Psoas muscle (tissue), 8 donors: Measurements from ENCODE around the gene CTIF. TPM values are rescaled to one million over a fixed set of nuclear protein-coding genes. Genes with fewer than 3 reads are reported as not detected.

ENCODE experiments used
- ATAC-seq, 4 donors: fragments of 200-7000 bp; cut with Tn5 transposase; one replicate each; pipeline ENCODE4 v1.9.1; 2020; ENCODE audit warnings: moderate library complexity in 3 of 4, mild to moderate bottlenecking in 2 of 4
- DNase-seq, 2 donors: peaks; one replicate each; pipeline ENCODE4 v3.0.0-alpha.2; 2020
- H3K27ac ChIP-seq: fragments of 200-600 bp; one replicate; pipeline ENCODE4 v1.8.0; 2022
- H3K27me3 ChIP-seq, 3 donors: fragments of 200-600 bp in 1 of 3; one replicate each; pipeline versions ENCODE4 v1.6.1 to v1.8.0; 2013 to 2022; ENCODE audit warnings: low read length in 2 of 3, mild to moderate bottlenecking in 2 of 3, moderate library complexity in 1 of 3; ENCODE audit not compliant: insufficient read depth in 3 of 3
- H3K36me3 ChIP-seq, 2 donors: fragments of 200-600 bp in 1 of 2; one replicate each; pipeline versions ENCODE4 v1.6.1 to v1.8.0; 2013 to 2022; ENCODE audit warnings: low read depth in 1 of 2, mild to moderate bottlenecking in 1 of 2, moderate library complexity in 1 of 2; ENCODE audit not compliant: insufficient read depth in 1 of 2
- H3K4me1 ChIP-seq: fragments of 200-600 bp; one replicate; pipeline ENCODE4 v1.8.0; 2022
- H3K4me3 ChIP-seq: fragments of 200-600 bp; one replicate; pipeline ENCODE4 v1.8.0; 2022; ENCODE audit warnings: mild to moderate bottlenecking
- H3K9me3 ChIP-seq: fragments of 200-600 bp; one replicate; pipeline ENCODE4 v1.8.0; 2022
- CTCF ChIP-seq: fragments of 200-600 bp; IDR thresholded peaks from one replicate; pipeline ENCODE4 v1.8.0; 2022; ENCODE audit warnings: antibody characterized with exemption
- WGBS, 3 donors: extraction: QIAGEN DNeasy Blood & Tissue Kit; methylation state at CpG; one replicate each; pipeline versions ENCODE4 v1.1.6 to v1.1.7; 2013; 5-methylcytosine and 5-hydroxymethylcytosine counted together
- intact Hi-C, 2 donors: fragments of 100-400 bp; cut with DNase I; formaldehyde crosslinking; loops; one replicate each; pipeline versions ENCODE4 v1.11.0 to v1.14.2; 2022
- polyA plus RNA-seq, 3 donors: library from polyadenylated mRNA; stranded (reverse); fragments of 200-250 nt; gene quantifications; one replicate each; pipeline ENCODE4 v1.2.3, GENCODE V29; 2013
- total RNA-seq, 4 donors: library from RNA; stranded (reverse); fragmentation: NEBNext Ultra II Directional in 2 of 4; extraction: Animal tissue kit (Norgen Biotek cat#: 25700) in 2 of 4; gene quantifications; one replicate each; pipeline versions ENCODE4 v1.2.1 to v1.2.4, GENCODE V29; 2021 to 2023
- donor health status: healthy with polysubstance abuse.
- donor health status: DM: no; HTN: no; CAD: no; lungs with moderate emphysema.
- donor health status: Bipolar disorder and iron deficiency.
- donor health status: healthy.
- donor health status: DM: yes; HTN: yes; CAD: no.
- donor health status: DM: no; HTN: no; CAD: no.
- donor health status: DM: no; HTN: no; CAD: no.
- donor health status: DM: yes; HTN: yes; CAD: no.

The CTIF gene
- total and polyA plus RNA-seq, 7 donors, result 11.3 to 40.5 (median 26.9) TPM

GRCh38 chr18:48566589-48566988 is 27.8 kb downstream of the CTIF start:
- ATAC-seq (no peak), DNase-seq (no peak)
- WGBS, 3 donors, result 80 to 100% (median 92%) methylated on average over 1 of the region's 1 CpG
- Histone ChIP-seq H3K4me3 (no peak overlapping the region), H3K4me1 (peaks cover 47% of the 10 kb centered on the region), H3K36me3 (no peaks in the 10 kb centered on the region), H3K9me3 (no peaks in the 10 kb centered on the region), H3K27me3 (no peaks in the 10 kb centered on the region), H3K27ac (no peak overlapping the region)
- intact Hi-C loops, result no loop called here
- TF ChIP-seq CTCF, result no peak

GRCh38 chr18:48567388-48567787 is 28.6 kb downstream of the CTIF start:
- Histone ChIP-seq H3K36me3 (no peaks in the 10 kb centered on the region), H3K9me3 (no peaks in the 10 kb centered on the region), H3K27me3 (no peaks in the 10 kb centered on the region), H3K27ac (no peak overlapping the region), H3K4me1 (peaks cover 47% of the 10 kb centered on the region), H3K4me3 (no peak overlapping the region)
- intact Hi-C loops, result no loop called here
- TF ChIP-seq CTCF, result no peak
- no peak for DNase-seq
- ATAC-seq, result no peak
- WGBS, 3 donors, result 88 to 91% (median 89%) methylated on average over 3 of the region's 3 CpGs

- intact Hi-C loops, result no loop called here
- DNase-seq (no peak), ATAC-seq (no peak)
- H3K4me3 ChIP-seq, result no peak overlapping the region
- H3K27ac ChIP-seq, result no peak overlapping the region
- TF ChIP-seq CTCF, result no peak
- no peaks in the 10 kb centered on the region for H3K9me3 ChIP-seq
- no peaks in the 10 kb centered on the region for H3K27me3 ChIP-seq
- no peaks in the 10 kb centered on the region for H3K36me3 ChIP-seq
- WGBS, 3 donors, result 83 to 94% (median 84%) methylated on average over 9 of the region's 9 CpGs
- peaks cover 29% of the 10 kb centered on the region for H3K4me1 ChIP-seq
Observed at GRCh38 chr18:48569139-48569914, 30.5 kb downstream of the CTIF start.

GRCh38 chr18:48569915-48570264 is 31.1 kb downstream of the CTIF start:
- H3K27ac ChIP-seq, result no peak overlapping the region
- H3K27me3 ChIP-seq, result no peaks in the 10 kb centered on the region
- no peak for DNase-seq
- ATAC-seq, result no peak
- intact Hi-C loops, result no loop called here
- 75 to 94% (median 76%) methylated on average over 4 of the region's 4 CpGs for WGBS, 3 donors
- H3K36me3 ChIP-seq, result no peaks in the 10 kb centered on the region
- no peak overlapping the region for H3K4me3 ChIP-seq
- TF ChIP-seq CTCF, result no peak
- H3K9me3 ChIP-seq, result no peaks in the 10 kb centered on the region
- H3K4me1 ChIP-seq, result peaks cover 23% of the 10 kb centered on the region

- intact Hi-C loops, result no loop called here
- peaks cover 19% of the 10 kb centered on the region for H3K4me1 ChIP-seq
- no peak for ATAC-seq
Observed at GRCh38 chr18:48570313-48570712, 31.5 kb downstream of the CTIF start.

More at GRCh38 chr18:48570313-48570712, 31.5 kb downstream of the CTIF start:
- Histone ChIP-seq H3K36me3 (no peaks in the 10 kb centered on the region), H3K27me3 (no peaks in the 10 kb centered on the region), H3K27ac (no peak overlapping the region), H3K9me3 (no peaks in the 10 kb centered on the region), H3K4me3 (no peak overlapping the region)
- no peak for TF ChIP-seq CTCF
- 81 to 84% (median 81%) methylated on average over 6 of the region's 6 CpGs for WGBS, 3 donors
- no peak for DNase-seq
